Keratinocyte (primary cell): ENCODE data around the gene RC3H2.

Source experiments
- CTCF ChIP-seq, 3 experiments: IDR thresholded peaks in 1 of 3; conservative IDR thresholded peaks in 1 of 3; optimal IDR thresholded peaks in 1 of 3; 2 replicates in 2 of 3; 3 replicates in 1 of 3; pipeline versions ENCODE3 to v1.5.1; 2011; ENCODE audit warnings: low read length in 3 of 3, mild to moderate bottlenecking in 3 of 3, moderate library complexity in 2 of 3, control low read depth in 1 of 3, inconsistent platforms in 1 of 3; ENCODE audit not compliant: insufficient read depth in 2 of 3; ENCODE audit errors: extremely low read depth in 1 of 3
- EZH2 ChIP-seq: IDR thresholded peaks from one replicate; pipeline ENCODE4 v1.6.1; 2012; ENCODE audit warnings: inconsistent platforms, mild to moderate bottlenecking, low read length, moderate library complexity

- TF ChIP-seq CTCF (optimal IDR thresholded peaks at IDR 0.05 in 1 of 3, IDR thresholded peaks at IDR 0.05 in 1 of 3, conservative IDR thresholded peaks at IDR 0.05 in 1 of 3; ENCODE audit: extremely low read depth in 1 of 3, insufficient read depth in 2 of 3, low read length in 3 of 3) (no peak), EZH2 (no peak)
Measured at GRCh38 chr9:122929796-122930354, 24.7 kb upstream of the RC3H2 start.
